H1 (cell line): ENCODE results near the gene CPLANE2. TPM values are rescaled to one million over a fixed set of nuclear protein-coding genes. Genes with fewer than 3 reads are reported as not detected.

Source experiments
- CTCF ChIA-PET: fragments of 300-600 bp; sonication (Branson Sonifier 250); formaldehyde crosslinking; loops from one replicate; lab custom pipeline; 2021; ENCODE audit not compliant: partially characterized antibody; lab: Charles Lee
- POLR2A ChIA-PET: fragments of 300-600 bp; sonication (Branson Sonifier 250); formaldehyde crosslinking; loops from one replicate; lab custom pipeline; 2021; ENCODE audit warnings: inconsistent platforms; ENCODE audit not compliant: partially characterized antibody; lab: Charles Lee
- DNase-seq, 2 experiments: peaks; one replicate each; pipeline versions ENCODE4 v3.0.0 to v3.0.0-alpha.2; 2010 to 2022; ENCODE audit warnings: low spot score in 2 of 2, low read depth in 1 of 2, mixed read lengths in 1 of 2
- FAIRE-seq: peaks from 2 replicates; lab custom pipeline; 2011; peaks lifted over from hg19 to GRCh38; lab: Jason Lieb, UNC
- H2AFZ ChIP-seq: 2 replicates; pipeline ENCODE4 v1.8.1; 2012; ENCODE audit warnings: low read length, inconsistent platforms
- H2AK5ac ChIP-seq: 2 replicates; pipeline ENCODE4 v1.6.1; 2013; ENCODE audit warnings: low read depth, low read length
- H2BK120ac ChIP-seq: replicated peaks from 2 replicates; pipeline ENCODE3; 2013; ENCODE audit warnings: low read depth, low read length, inconsistent platforms
- H2BK12ac ChIP-seq: 2 replicates; pipeline ENCODE4 v1.6.1; 2013; ENCODE audit warnings: low read depth, low read length
- H2BK15ac ChIP-seq: 2 replicates; pipeline ENCODE4 v1.6.1; 2013; ENCODE audit warnings: low read length
- H2BK20ac ChIP-seq: 2 replicates; pipeline ENCODE4 v1.6.1; 2013; ENCODE audit warnings: low read length
- H2BK5ac ChIP-seq: 2 replicates; pipeline ENCODE4 v1.6.1; 2013; ENCODE audit warnings: low read depth, low read length
- H3K14ac ChIP-seq: 2 replicates; pipeline ENCODE4 v1.6.1; 2013; ENCODE audit warnings: inconsistent platforms; ENCODE audit not compliant: insufficient read length
- H3K18ac ChIP-seq: 2 replicates; pipeline ENCODE4 v1.6.1; 2013; ENCODE audit warnings: low read length; ENCODE audit errors: extremely low read depth
- H3K23ac ChIP-seq: 2 replicates; pipeline ENCODE4 v1.6.1; 2013; ENCODE audit warnings: inconsistent platforms; ENCODE audit not compliant: insufficient read length
- H3K23me2 ChIP-seq: 2 replicates; pipeline ENCODE4 v1.6.1; 2013; ENCODE audit warnings: low read depth, low read length
- H3K27ac ChIP-seq: 2 replicates; pipeline ENCODE4 v1.6.1; 2011; ENCODE audit warnings: low read depth, low read length, inconsistent platforms
- H3K27me3 ChIP-seq, 4 experiments: replicated peaks in 1 of 4; 1 replicate in 1 of 4; 2 replicates in 3 of 4; pipeline versions ENCODE4 v1.6.1 to v1.8.1; 2011 to 2013; ENCODE audit warnings: low read length in 3 of 4, mild to moderate bottlenecking in 3 of 4, inconsistent platforms in 2 of 4, mixed read lengths in 2 of 4, moderate library complexity in 1 of 4; ENCODE audit not compliant: control insufficient read depth in 3 of 4, insufficient read depth in 3 of 4; ENCODE audit errors: extremely low read depth in 1 of 4
- H3K36me3 ChIP-seq, 4 experiments: 2 replicates each; pipeline versions ENCODE4 v1.6.1 to v1.8.1; 2011 to 2013; ENCODE audit warnings: mild to moderate bottlenecking in 4 of 4, low read length in 3 of 4, moderate library complexity in 2 of 4, control low read depth in 1 of 4, inconsistent platforms in 1 of 4; ENCODE audit not compliant: insufficient read depth in 4 of 4, control insufficient read depth in 2 of 4
- H3K4ac ChIP-seq: replicated peaks from 2 replicates; pipeline ENCODE3; 2013; ENCODE audit warnings: low read length, low read depth, mixed read lengths, inconsistent platforms; ENCODE audit not compliant: insufficient read length
- H3K4me1 ChIP-seq, 4 experiments: replicated peaks in 1 of 4; 1 replicate in 1 of 4; 2 replicates in 3 of 4; pipeline versions ENCODE4 v1.6.1 to v1.8.1; 2011 to 2013; ENCODE audit warnings: low read length in 3 of 4, inconsistent platforms in 2 of 4, mixed read lengths in 1 of 4; ENCODE audit not compliant: insufficient read depth in 4 of 4, control insufficient read depth in 3 of 4
- H3K4me2 ChIP-seq, 2 experiments: 2 replicates each; pipeline versions ENCODE4 v1.6.1 to v1.8.1; 2011 to 2013; ENCODE audit warnings: low read depth in 2 of 2, low read length in 2 of 2, control low read depth in 1 of 2, inconsistent platforms in 1 of 2, mild to moderate bottlenecking in 1 of 2; ENCODE audit not compliant: insufficient read depth in 1 of 2
- H3K4me3 ChIP-seq, 4 experiments: fragments of 200-600, 300-600 bp in 1 of 4; sonication (generic), shearing (Covaris generic), sonication (Bioruptor Twin) in 1 of 4; 2 replicates each; pipeline versions ENCODE4 v1.5.1 to v1.8.1; 2011 to 2016; ENCODE audit warnings: low read length in 4 of 4, low read depth in 3 of 4, control low read depth in 2 of 4, inconsistent platforms in 2 of 4, mild to moderate bottlenecking in 2 of 4, mixed read lengths in 1 of 4, moderate library complexity in 1 of 4; ENCODE audit not compliant: insufficient read depth in 2 of 4; ENCODE audit errors: extremely low read depth in 1 of 4
- H3K56ac ChIP-seq: replicated peaks from 2 replicates; pipeline ENCODE3; 2013; ENCODE audit warnings: low read depth, mild to moderate bottlenecking, mixed read lengths, low read length, inconsistent platforms; ENCODE audit not compliant: insufficient read length
- H3K79me1 ChIP-seq: 2 replicates; pipeline ENCODE4 v1.6.1; 2013; ENCODE audit warnings: low read depth, low read length, control low read depth
- H3K79me2 ChIP-seq, 2 experiments: 2 replicates each; pipeline versions ENCODE4 v1.6.1 to v1.8.1; 2012 to 2013; ENCODE audit warnings: low read length in 2 of 2, mild to moderate bottlenecking in 2 of 2, inconsistent platforms in 1 of 2; ENCODE audit not compliant: insufficient read depth in 2 of 2, control insufficient read depth in 1 of 2
- H3K9ac ChIP-seq, 4 experiments: replicated peaks in 1 of 4; 1 replicate in 1 of 4; 2 replicates in 3 of 4; pipeline versions ENCODE4 v1.6.1 to v1.8.1; 2011 to 2013; ENCODE audit warnings: low read depth in 3 of 4, low read length in 3 of 4, control low read depth in 2 of 4, mild to moderate bottlenecking in 2 of 4, moderate library complexity in 2 of 4, inconsistent platforms in 1 of 4; ENCODE audit errors: extremely low read depth in 1 of 4
- H3K9me3 ChIP-seq, 2 experiments: 2 replicates each; pipeline versions ENCODE4 v1.6.1 to v1.8.1; 2012 to 2013; ENCODE audit warnings: mild to moderate bottlenecking in 2 of 2, moderate library complexity in 2 of 2, control low read depth in 1 of 2, inconsistent platforms in 1 of 2, low read depth in 1 of 2, low read length in 1 of 2, mixed read lengths in 1 of 2; ENCODE audit not compliant: insufficient read depth in 2 of 2
- H4K20me1 ChIP-seq, 2 experiments: replicated peaks in 1 of 2; 2 replicates each; pipeline versions ENCODE3 to v1.8.1; 2011 to 2013; ENCODE audit warnings: inconsistent platforms in 2 of 2, low read length in 2 of 2, mild to moderate bottlenecking in 1 of 2; ENCODE audit not compliant: insufficient read depth in 2 of 2, control insufficient read depth in 1 of 2
- H4K5ac ChIP-seq: 2 replicates; pipeline ENCODE4 v1.6.1; 2013; ENCODE audit warnings: low read length, low read depth, mixed read lengths, inconsistent platforms; ENCODE audit not compliant: insufficient read length
- H4K8ac ChIP-seq: 2 replicates; pipeline ENCODE4 v1.8.0; 2013; ENCODE audit warnings: mild to moderate bottlenecking, moderate library complexity, low read length, inconsistent platforms; ENCODE audit not compliant: insufficient read depth; ENCODE audit errors: extremely low read depth
- H4K91ac ChIP-seq: replicated peaks from 2 replicates; pipeline ENCODE3; 2013; ENCODE audit warnings: low read length, mixed read lengths, inconsistent platforms; ENCODE audit not compliant: insufficient read length
- CHD2 ChIP-seq: IDR thresholded peaks from 2 replicates; pipeline ENCODE4 v1.6.1; 2012; ENCODE audit warnings: low read length, improper control_type of control experiment
- CREB1 ChIP-seq: IDR thresholded peaks from 2 replicates; pipeline ENCODE4 v1.6.1; 2012; ENCODE audit warnings: inconsistent platforms
- EGR1 ChIP-seq: IDR thresholded peaks from 2 replicates; pipeline ENCODE4 v1.6.1; 2011; ENCODE audit warnings: low read depth, low read length, borderline replicate concordance
- GTF2F1 ChIP-seq: IDR thresholded peaks from 2 replicates; pipeline ENCODE4 v1.6.1; 2012; ENCODE audit warnings: low read depth, low read length, improper control_type of control experiment, borderline replicate concordance
- JUND ChIP-seq: IDR thresholded peaks from 2 replicates; pipeline ENCODE4 v1.6.1; 2011; ENCODE audit warnings: mild to moderate bottlenecking, improper control_type of control experiment, low read length
- MAFK ChIP-seq: IDR thresholded peaks from 2 replicates; pipeline ENCODE4 v1.6.1; 2012; ENCODE audit warnings: low read depth, mild to moderate bottlenecking, improper control_type of control experiment, low read length
- NRF1 ChIP-seq: IDR thresholded peaks from 2 replicates; pipeline ENCODE4 v1.6.1; 2011; ENCODE audit warnings: mild to moderate bottlenecking, low read depth, low read length, improper control_type of control experiment
- POLR2A ChIP-seq, 2 experiments: IDR thresholded peaks; 1 replicate in 1 of 2; 2 replicates in 1 of 2; pipeline ENCODE4 v1.6.1; 2011; ENCODE audit warnings: low read depth in 2 of 2, low read length in 2 of 2, mild to moderate bottlenecking in 2 of 2; ENCODE audit errors: control extremely low read depth in 1 of 2
- RNF2 ChIP-seq: fragments of 200-900, 300-1000 bp; sonication (generic); IDR thresholded peaks from 2 replicates; pipeline ENCODE4 v1.7.1; 2016; ENCODE audit warnings: borderline replicate concordance, low read depth, mild to moderate bottlenecking, antibody characterized with exemption, low read length; ENCODE audit not compliant: poor library complexity, severe bottlenecking; ENCODE audit errors: missing control alignments
- RXRA ChIP-seq: IDR thresholded peaks from 2 replicates; pipeline ENCODE4 v1.6.1; 2011; ENCODE audit warnings: low read depth, mild to moderate bottlenecking, low read length, moderate library complexity; ENCODE audit not compliant: insufficient read depth
- SIRT6 ChIP-seq: IDR thresholded peaks from one replicate; pipeline ENCODE4 v1.7.1; 2012; ENCODE audit warnings: low read length, inconsistent platforms
- SP2 ChIP-seq: IDR thresholded peaks from 2 replicates; pipeline ENCODE4 v1.6.1; 2012; ENCODE audit warnings: mild to moderate bottlenecking, low read length, inconsistent platforms
- SUZ12 ChIP-seq: fragments of 200-600 bp; sonication (generic); IDR thresholded peaks from 2 replicates; pipeline ENCODE4 v1.6.1; 2012; ENCODE audit warnings: mild to moderate bottlenecking, inconsistent platforms, low read length, moderate library complexity, mixed read lengths
- TAF1 ChIP-seq: IDR thresholded peaks from 2 replicates; pipeline ENCODE4 v1.6.1; 2011; ENCODE audit warnings: mild to moderate bottlenecking, low read depth, low read length
- TBP ChIP-seq: IDR thresholded peaks from 2 replicates; pipeline ENCODE4 v1.6.1; 2011; ENCODE audit warnings: low read depth, low read length, improper control_type of control experiment
- TEAD4 ChIP-seq: IDR thresholded peaks from 2 replicates; pipeline ENCODE4 v1.6.1; 2012; ENCODE audit warnings: low read depth, low read length, inconsistent platforms, mixed read lengths
- WGBS, 2 experiments: shearing (Covaris generic) in 1 of 2; methylation state at CpG; one replicate each; pipeline versions ENCODE4 v1.1.6 to v1.1.7; 2013 to 2015; ENCODE audit warnings: low lambda C conversion rate in 2 of 2, mixed read lengths in 2 of 2, inconsistent platforms in 1 of 2, low coverage in 1 of 2, missing lambda C conversion rate in 1 of 2; ENCODE audit not compliant: insufficient replicate concordance in 2 of 2, insufficient coverage in 1 of 2, insufficient read length in 1 of 2; ENCODE audit errors: extremely low coverage in 1 of 2, missing lambda C conversion rate in 1 of 2; 5-methylcytosine and 5-hydroxymethylcytosine counted together
- polyA plus RNA-seq, 7 experiments: library from polyadenylated mRNA; depleted of rRNA in 3 of 7; stranded (reverse) in 5 of 7; unstranded in 2 of 7; fragments of >200 nt in 5 of 7; fragments of 200-250 nt in 2 of 7; gene quantifications; 1 replicate in 5 of 7; 2 replicates in 1 of 7; 4 replicates in 1 of 7; pipeline versions ENCODE4 v1.2.1 to v1.2.3, GENCODE V29; 2011 to 2013; ENCODE audit warnings: missing spikeins in 2 of 7, mixed read lengths in 2 of 7
- total RNA-seq: library from RNA; stranded (reverse); fragmentation: NEBNext Ultra II Directional; extraction: Animal tissue kit (Norgen Biotek cat#: 25700); gene quantifications from 2 replicates; pipeline ENCODE4 v1.2.1, GENCODE V29; 2021

Gene CPLANE2
- total and polyA plus RNA-seq, 2 of the 8 experiments (the other 6 are each of a cell fraction or from before 2014, with no cell fraction given): 2.3 to 2.5 TPM

DNA sequence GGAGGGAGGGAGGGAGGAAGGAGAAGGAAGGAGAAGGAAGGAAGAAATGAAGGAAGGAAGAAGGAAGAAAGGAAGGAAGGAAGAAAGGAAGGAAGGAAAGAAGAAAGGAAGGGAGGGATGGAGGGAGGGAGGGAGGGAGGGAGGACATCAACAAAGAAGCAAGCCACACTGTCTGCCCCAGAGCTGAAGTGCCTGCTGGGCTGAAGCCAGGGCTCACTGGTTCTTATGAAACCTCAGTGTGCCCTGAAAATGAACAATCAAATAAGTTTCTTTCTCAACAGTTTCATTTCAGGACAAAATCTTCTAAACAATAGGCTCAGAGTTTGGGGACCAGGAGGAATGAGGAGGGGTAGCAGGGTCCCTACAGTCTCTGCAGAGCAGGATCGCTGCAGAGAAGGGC is 45.7 kb downstream of the CPLANE2 start:
- no peak overlapping the region for H3K23ac ChIP-seq
- H3K4me3 ChIP-seq: no peak overlapping the region
- WGBS, 2 experiments: 93% methylated on average over 1 of the region's 1 CpG; no CpG with 5 or more reads in 1 of the 2 experiments
- H3K79me1 ChIP-seq: no peaks in the 10 kb centered on the region
- H3K4me1 ChIP-seq: no peaks in the 10 kb centered on the region
- no peak overlapping the region for H2AFZ ChIP-seq
- no peak overlapping the region for H4K5ac ChIP-seq
- H3K23me2 ChIP-seq: no peaks in the 10 kb centered on the region; the same call in 1 of the 2 replicates
- H4K8ac ChIP-seq: no peak overlapping the region
- no peak overlapping the region for H2BK12ac ChIP-seq
- no peak overlapping the region for H2BK5ac ChIP-seq
- H3K9ac ChIP-seq: no peak overlapping the region
- DNase-seq: no peak
- FAIRE-seq: no peak
- H4K20me1 ChIP-seq: no peaks in the 10 kb centered on the region
- H3K4ac ChIP-seq: no peak overlapping the region
- no peaks in the 10 kb centered on the region for H3K36me3 ChIP-seq
- H3K14ac ChIP-seq: no peak overlapping the region
- H3K4me2 ChIP-seq: no peak overlapping the region
- no peaks in the 10 kb centered on the region for H3K9me3 ChIP-seq
- no peaks in the 10 kb centered on the region for H3K27me3 ChIP-seq
- H3K56ac ChIP-seq: no peak overlapping the region
- no peak overlapping the region for H2BK20ac ChIP-seq
- POLR2A ChIA-PET: interaction anchor here (0.9 to 1.3 kb wide), 4 partner anchors 9 to 113 kb away, joined by 3 to 4 read pairs (median 4); partner anchors contain the start of gene ARHGEF19
- no peak overlapping the region for H2BK15ac ChIP-seq
- no peaks in the 10 kb centered on the region for H3K79me2 ChIP-seq
- CTCF ChIA-PET: interaction anchor here (0.8 to 17.1 kb wide), 10 partner anchors 10 to 249 kb away, joined by 3 to 569 read pairs (median 4); partner anchors contain the start of genes FAM131C and NECAP2
- no peak overlapping the region for H3K18ac ChIP-seq
- H2AK5ac ChIP-seq: no peak overlapping the region
- H4K91ac ChIP-seq: no peak overlapping the region
- no peak overlapping the region for H3K27ac ChIP-seq
- H2BK120ac ChIP-seq: no peak overlapping the region
- TF ChIP-seq TEAD4 (no peak), EGR1 (no peak), SP2 (no peak), CREB1 (no peak), CHD2 (no peak), NRF1 (no peak), TBP (no peak), MAFK (no peak), JUND (no peak), SUZ12 (no peak), GTF2F1 (no peak), TAF1 (no peak), RNF2 (no peak), RXRA (no peak), POLR2A (IDR thresholded peaks at IDR 0.05; ENCODE audit: control extremely low read depth in 1 of 2, low read depth in 2 of 2, low read length in 2 of 2) (no peak), SIRT6 (no peak)
